ENCODE results near the gene FKBP11.

DNA sequence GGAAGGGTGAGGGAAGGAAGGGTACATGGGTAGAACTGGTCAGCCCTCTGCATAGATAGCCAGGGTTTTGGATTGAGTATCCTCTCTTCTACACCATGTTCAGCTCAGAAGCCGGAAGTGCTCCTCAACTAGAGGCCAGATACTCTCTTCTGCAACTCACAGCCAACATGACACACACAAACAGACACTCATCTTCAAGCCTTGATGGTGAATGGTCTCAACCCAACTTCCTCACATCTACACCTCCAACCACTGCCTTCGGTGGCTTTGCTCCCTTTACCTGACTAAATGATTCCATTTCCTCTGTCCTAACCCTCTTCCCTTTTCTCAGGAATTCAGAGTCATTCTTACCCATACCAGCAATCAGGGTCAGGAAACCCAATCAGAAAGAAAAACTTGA lies 7.6 kb upstream of the FKBP11 start:
- TF ChIP-seq, protein P1, sequence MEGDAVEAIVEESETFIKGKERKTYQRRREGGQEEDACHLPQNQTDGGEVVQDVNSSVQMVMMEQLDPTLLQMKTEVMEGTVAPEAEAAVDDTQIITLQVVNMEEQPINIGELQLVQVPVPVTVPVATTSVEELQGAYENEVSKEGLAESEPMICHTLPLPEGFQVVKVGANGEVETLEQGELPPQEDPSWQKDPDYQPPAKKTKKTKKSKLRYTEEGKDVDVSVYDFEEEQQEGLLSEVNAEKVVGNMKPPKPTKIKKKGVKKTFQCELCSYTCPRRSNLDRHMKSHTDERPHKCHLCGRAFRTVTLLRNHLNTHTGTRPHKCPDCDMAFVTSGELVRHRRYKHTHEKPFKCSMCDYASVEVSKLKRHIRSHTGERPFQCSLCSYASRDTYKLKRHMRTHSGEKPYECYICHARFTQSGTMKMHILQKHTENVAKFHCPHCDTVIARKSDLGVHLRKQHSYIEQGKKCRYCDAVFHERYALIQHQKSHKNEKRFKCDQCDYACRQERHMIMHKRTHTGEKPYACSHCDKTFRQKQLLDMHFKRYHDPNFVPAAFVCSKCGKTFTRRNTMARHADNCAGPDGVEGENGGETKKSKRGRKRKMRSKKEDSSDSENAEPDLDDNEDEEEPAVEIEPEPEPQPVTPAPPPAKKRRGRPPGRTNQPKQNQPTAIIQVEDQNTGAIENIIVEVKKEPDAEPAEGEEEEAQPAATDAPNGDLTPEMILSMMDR (conservative IDR thresholded peaks at IDR 0.05): no peak
- TF ChIP-seq EZH2 (IDR thresholded peaks at IDR 0.05; ENCODE audit: low read depth): no peak

Data from PC-9 (cell line).